Glutamatergic neuron (in vitro differentiated cells): ENCODE data around the gene YEATS2. TPM values are rescaled to one million over a fixed set of nuclear protein-coding genes. Genes with fewer than 3 reads are reported as not detected.

Experiments used
- DNase-seq: peaks from one replicate; pipeline ENCODE4 v3.0.0; 2022
- H3K27ac Mint-ChIP-seq: one replicate; pipeline ENCODE4 v1.8.0; 2020; ENCODE audit warnings: mild to moderate bottlenecking, mixed read lengths, inconsistent platforms; ENCODE audit not compliant: unreplicated experiment
- H3K27me3 Mint-ChIP-seq: one replicate; pipeline ENCODE4 v1.8.0; 2020; ENCODE audit warnings: mild to moderate bottlenecking, moderate library complexity, mixed read lengths, inconsistent platforms; ENCODE audit not compliant: unreplicated experiment
- H3K36me3 Mint-ChIP-seq: one replicate; pipeline ENCODE4 v1.8.0; 2020; ENCODE audit warnings: mild to moderate bottlenecking, mixed read lengths, inconsistent platforms; ENCODE audit not compliant: unreplicated experiment
- H3K4me1 Mint-ChIP-seq: one replicate; pipeline ENCODE4 v1.8.0; 2020; ENCODE audit warnings: mild to moderate bottlenecking, low read depth, mixed read lengths, inconsistent platforms; ENCODE audit not compliant: unreplicated experiment
- H3K4me3 Mint-ChIP-seq: one replicate; pipeline ENCODE4 v1.8.0; 2020; ENCODE audit warnings: mild to moderate bottlenecking, mixed read lengths, inconsistent platforms; ENCODE audit not compliant: unreplicated experiment
- H3K9me3 Mint-ChIP-seq: one replicate; pipeline ENCODE4 v1.8.0; 2020; ENCODE audit warnings: mild to moderate bottlenecking, moderate library complexity, mixed read lengths, inconsistent platforms; ENCODE audit not compliant: unreplicated experiment
- CTCF ChIP-seq: fragments of 200-600 bp; sonication (generic); IDR thresholded peaks from one replicate; pipeline ENCODE4 v1.5.0; 2021; ENCODE audit not compliant: partially characterized antibody, unreplicated experiment
- total RNA-seq: library from RNA; stranded (reverse); fragmentation: NEBNext Ultra II Directional; extraction: Animal tissue kit (Norgen Biotek cat#: 25700); gene quantifications from one replicate; pipeline ENCODE4 v1.2.1, GENCODE V29; 2021; ENCODE audit not compliant: unreplicated experiment

Gene YEATS2
- total RNA-seq, 1 donor from 2014 or later, result 56.1 TPM

GRCh38 chr3:183690402-183690995 lies 7.1 kb upstream of the YEATS2 start:
- Mint-ChIP-seq H3K9me3 (no peaks in the 10 kb centered on the region), H3K4me3 (no peak overlapping the region), H3K27me3 (no peaks in the 10 kb centered on the region), H3K36me3 (no peaks in the 10 kb centered on the region), H3K4me1 (no peaks in the 10 kb centered on the region), H3K27ac (no peak overlapping the region)
- DNase-seq, result no peak
- TF ChIP-seq CTCF, result no peak

DNA sequence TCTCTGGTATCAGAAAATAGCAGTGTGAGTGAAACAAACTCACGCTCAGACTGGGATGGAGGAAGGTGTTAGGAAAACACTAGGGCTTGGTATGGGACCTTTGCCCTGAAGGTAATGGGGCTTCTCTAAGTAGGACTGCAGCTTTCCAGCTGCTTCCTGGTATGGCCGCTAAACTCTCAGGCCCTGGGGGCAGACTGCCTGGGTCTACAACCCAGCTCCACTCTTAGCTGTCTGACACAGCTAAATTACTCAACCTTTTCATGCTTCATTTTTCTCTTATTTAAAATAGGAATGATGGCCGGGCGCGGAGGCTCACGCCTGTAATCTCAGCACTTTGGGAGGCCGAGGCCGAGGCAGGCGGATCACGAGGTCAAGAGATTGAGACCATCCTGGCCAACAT lies 5.2 kb upstream of the YEATS2 start:
- H3K4me1 Mint-ChIP-seq, result no peaks in the 10 kb centered on the region
- H3K27me3 Mint-ChIP-seq, result no peaks in the 10 kb centered on the region
- peaks cover 4% of the 10 kb centered on the region for H3K9me3 Mint-ChIP-seq
- no peaks in the 10 kb centered on the region for H3K36me3 Mint-ChIP-seq
- no peak for DNase-seq
- H3K4me3 Mint-ChIP-seq, result no peak overlapping the region
- no peak overlapping the region for H3K27ac Mint-ChIP-seq
- TF ChIP-seq CTCF, result no peak

GRCh38 chr3:183695569-183696364 lies 1.8 kb upstream of the YEATS2 start:
- no peak for TF ChIP-seq CTCF
- H3K27ac Mint-ChIP-seq, result no peak overlapping the region
- no peaks in the 10 kb centered on the region for H3K36me3 Mint-ChIP-seq
- H3K4me3 Mint-ChIP-seq, result no peak overlapping the region
- peaks cover 19% of the 10 kb centered on the region for H3K4me1 Mint-ChIP-seq
- H3K9me3 Mint-ChIP-seq, result peaks cover 6% of the 10 kb centered on the region
- DNase-seq, result no peak
- peaks cover 1% of the 10 kb centered on the region for H3K27me3 Mint-ChIP-seq

GRCh38 chr3:183697123-183697609 lies 431 bp upstream of the YEATS2 start:
- no peak for TF ChIP-seq CTCF
- Mint-ChIP-seq H3K36me3 (no peaks in the 10 kb centered on the region), H3K27ac (peak overlapping the region; percentile 72), H3K27me3 (peaks cover 1% of the 10 kb centered on the region), H3K4me1 (peaks cover 20% of the 10 kb centered on the region), H3K9me3 (peaks cover 6% of the 10 kb centered on the region), H3K4me3 (peak overlapping the region; percentile 84)
- no peak for DNase-seq

DNA sequence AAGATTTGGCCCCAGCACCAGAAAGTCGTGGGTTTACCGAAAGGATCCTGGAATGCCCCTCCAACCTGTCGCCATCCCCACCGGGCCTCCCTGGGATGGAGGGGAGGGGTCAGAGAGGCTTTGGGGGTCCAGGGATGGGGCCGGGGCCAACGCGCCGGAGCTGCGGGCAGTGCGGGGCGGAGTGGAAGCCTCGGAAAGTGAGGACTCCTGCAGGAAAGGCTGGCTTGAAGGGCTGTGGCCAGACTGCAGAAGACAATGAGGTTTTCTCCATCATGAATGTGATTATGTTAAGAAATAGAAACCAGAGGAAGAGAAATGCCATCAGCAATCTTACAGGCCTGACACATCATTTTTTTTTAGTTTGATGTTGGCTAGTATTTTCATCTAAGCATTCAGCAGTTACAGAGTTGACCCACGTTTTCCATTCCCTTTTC lies 738 bp downstream of the YEATS2 start:
- Mint-ChIP-seq H3K4me3 (peak overlapping the region; percentile 95), H3K36me3 (no peaks in the 10 kb centered on the region), H3K4me1 (peaks cover 20% of the 10 kb centered on the region), H3K27ac (peak overlapping the region; percentile 91), H3K27me3 (peaks cover 1% of the 10 kb centered on the region), H3K9me3 (peaks cover 6% of the 10 kb centered on the region)
- no peak for TF ChIP-seq CTCF
- DNase-seq, result peak; percentile 62
